ENCODE measurements around the gene TYRP1.

GRCh38 chr9:12670006-12670405, 23.2 kb upstream of the TYRP1 start:
- TF ChIP-seq POLR2A (IDR thresholded peaks at IDR 0.05; ENCODE audit: low read length): no peak
- no peak for TF ChIP-seq GATA1 (IDR thresholded peaks at IDR 0.05; ENCODE audit: low read depth, low read length)

Data from erythroblast (primary cell).